Activated CD8-positive, alpha-beta memory T cell treated with anti-CD3 and anti-CD28 coated beads, Interleukin-2, amount 50 U/mL, for 1 hour (primary cell): ENCODE results near the gene SLC26A6.

Experiments used
- DNase-seq: peaks from one replicate; pipeline ENCODE4 v3.0.0-alpha.2; 2020; ENCODE audit errors: extremely low read depth

The SLC26A6 gene

GRCh38 chr3:48660800-48661400 is 25.6 kb upstream of the SLC26A6 start:
- no peak for DNase-seq

GRCh38 chr3:48656841-48657281 is 21.6 kb upstream of the SLC26A6 start:
- no peak for DNase-seq

DNA sequence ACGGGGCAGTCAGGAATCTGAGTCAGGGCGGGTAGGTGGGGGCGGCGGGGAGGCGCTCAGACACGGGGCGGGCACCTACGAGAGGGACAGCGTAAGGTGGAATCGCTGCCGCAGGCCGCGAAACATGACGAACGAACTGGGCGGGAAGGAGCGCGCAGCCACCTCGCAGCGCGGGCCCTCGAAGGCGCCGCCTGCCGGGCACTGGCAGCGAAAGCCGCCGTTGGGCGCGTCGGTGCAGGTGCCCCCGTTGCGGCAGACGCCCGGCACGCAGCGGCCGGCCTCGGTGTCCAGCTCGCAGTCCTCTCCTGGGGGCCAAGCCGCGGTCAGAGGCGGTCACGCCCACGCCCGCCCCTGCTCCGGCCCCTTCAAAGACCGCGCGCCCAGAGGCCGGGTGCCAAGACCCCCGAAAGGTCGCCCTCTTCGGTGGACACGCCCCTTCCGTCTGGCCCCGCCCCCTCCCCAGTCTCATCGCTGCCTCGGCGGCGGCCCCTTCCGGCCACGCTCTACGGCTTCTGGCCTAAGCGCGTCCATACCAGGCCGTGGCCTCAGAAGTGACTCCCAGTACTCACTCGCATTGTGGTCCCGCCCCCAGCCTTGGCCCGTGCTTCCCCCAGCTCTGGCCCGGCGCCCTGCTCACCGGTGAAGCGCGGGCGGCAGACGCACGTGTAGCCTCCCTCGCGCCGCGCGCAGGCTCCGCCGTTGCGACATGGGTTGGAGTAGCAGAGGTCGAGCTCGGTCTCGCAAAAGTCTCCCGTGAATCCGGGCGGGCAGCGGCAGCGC is 21.0 kb upstream of the SLC26A6 start:
- peak; percentile 57 for DNase-seq

DNA sequence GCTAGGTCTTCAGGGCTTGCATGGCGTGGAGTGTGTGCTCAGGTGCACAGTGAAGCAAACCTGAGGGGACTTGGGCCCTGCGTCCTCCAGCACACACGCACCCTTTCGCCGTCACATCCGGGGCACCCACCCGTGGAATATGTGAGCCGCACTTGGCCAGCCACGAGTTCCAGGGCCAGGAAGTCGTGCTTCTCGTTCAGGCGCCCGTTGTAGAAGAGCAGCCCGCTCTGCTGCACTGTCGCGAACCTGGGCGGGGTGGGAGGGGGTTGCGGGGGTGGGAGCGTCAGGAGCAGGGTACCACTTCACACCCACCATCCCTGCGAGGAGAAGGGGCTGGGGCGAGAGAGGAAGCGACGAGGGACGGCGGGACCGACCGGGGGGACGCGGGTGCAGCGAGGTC is 20.3 kb upstream of the SLC26A6 start:
- peak; percentile 25 for DNase-seq

GRCh38 chr3:48655063-48655462 is 19.8 kb upstream of the SLC26A6 start:
- DNase-seq = no peak

DNA sequence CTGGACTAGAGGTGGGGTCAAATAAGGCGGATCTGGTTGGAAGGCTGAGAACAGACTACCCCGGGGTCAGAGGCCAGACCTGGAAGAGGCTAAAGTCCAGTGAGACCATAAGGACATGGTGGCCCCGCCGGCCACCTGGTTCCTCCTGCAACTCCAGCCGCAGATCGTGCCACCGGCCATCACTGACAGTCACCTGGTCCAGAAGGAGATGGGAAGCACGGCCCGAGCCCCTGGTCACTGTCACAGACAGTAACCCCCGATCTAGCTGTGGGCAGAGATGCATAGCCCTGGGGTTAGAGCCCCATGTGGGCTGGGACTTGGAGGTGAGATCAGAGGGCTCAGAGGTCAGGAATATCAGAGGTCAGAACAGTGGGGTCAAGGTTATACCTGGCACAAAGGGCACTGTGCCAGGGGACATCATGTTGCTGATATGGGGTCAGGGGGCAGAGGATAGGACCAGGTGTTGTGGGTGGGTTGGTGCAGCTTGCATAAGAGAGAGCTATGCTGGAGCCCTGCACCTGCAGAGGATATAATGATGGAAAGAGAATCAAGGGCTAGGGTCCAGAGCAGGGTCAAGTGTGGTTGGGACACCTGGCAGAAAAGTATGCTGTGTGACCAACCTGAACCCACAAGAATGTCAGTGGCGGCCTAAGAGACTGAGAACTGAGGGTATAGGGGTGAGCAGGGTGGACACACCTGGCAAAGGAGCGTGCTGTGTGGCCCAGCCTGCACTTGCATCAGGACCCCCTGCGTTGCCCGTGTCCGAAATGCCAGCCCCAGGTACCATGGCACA is 17.9 kb upstream of the SLC26A6 start:
- no peak for DNase-seq

DNA sequence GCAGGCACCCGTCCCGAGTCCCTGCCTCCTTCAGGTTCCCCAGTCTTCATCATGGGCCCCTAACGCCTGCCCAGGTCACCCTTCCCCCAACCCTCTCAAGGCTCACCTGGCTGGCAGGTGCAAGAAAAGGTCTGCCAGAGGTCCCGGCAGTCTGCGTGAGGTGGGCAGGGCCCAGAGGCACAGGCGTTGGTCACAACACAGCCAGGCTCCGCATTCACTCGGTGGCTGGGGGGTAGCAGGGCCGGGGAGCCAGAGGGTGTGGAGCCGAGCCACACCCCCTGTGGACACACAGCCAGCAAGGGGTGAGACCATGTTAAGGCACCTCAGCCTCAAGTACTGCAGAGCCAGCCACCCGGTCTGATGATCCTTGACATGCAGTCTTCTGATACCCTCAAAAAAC is 16.5 kb upstream of the SLC26A6 start:
- no peak for DNase-seq

DNA sequence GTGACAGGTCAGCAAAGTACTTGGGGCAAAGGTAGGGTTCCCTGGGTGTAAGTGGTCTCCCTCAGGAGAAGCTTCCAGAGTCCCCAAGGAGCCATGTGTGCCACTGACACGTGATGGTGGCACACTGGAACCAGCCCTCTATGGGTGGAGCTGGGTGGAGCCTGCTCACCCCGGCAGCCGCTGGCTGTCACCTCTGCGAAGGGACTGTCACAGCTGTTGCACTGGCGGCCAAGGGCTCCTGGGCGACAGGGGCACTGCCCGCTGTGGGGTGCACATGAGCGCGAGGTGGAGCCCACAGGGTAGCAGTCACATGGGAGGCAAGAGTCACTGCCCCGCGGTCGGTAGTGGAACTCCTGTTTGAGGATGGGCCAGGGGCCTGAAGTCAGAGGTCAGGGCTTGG is 15.5 kb upstream of the SLC26A6 start:
- no peak for DNase-seq

GRCh38 chr3:48648188-48648850 is 13.1 kb upstream of the SLC26A6 start:
- DNase-seq = no peak

DNA sequence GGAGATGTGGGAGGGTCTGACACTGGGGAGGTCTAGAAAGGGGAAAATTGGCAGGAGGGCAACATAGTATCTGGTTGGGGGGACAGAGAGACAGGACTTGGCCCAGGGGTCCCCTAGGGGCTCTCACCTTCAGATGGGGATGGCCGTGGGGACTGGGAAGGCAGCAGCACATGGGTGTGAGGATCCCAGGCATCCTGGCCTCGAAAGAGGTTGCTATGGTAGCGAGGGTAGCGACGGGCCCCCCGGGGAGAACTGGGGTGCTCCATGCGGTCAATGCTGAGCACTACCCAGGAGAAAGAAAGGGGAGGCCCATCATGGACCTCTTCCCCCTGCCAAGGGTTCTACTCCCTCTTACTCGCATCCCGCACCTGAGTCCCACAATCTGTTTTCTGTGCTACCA is 12.5 kb upstream of the SLC26A6 start:
- DNase-seq = no peak

- no peak for DNase-seq
Measured at GRCh38 chr3:48644898-48645760, 9.9 kb upstream of the SLC26A6 start.

DNA sequence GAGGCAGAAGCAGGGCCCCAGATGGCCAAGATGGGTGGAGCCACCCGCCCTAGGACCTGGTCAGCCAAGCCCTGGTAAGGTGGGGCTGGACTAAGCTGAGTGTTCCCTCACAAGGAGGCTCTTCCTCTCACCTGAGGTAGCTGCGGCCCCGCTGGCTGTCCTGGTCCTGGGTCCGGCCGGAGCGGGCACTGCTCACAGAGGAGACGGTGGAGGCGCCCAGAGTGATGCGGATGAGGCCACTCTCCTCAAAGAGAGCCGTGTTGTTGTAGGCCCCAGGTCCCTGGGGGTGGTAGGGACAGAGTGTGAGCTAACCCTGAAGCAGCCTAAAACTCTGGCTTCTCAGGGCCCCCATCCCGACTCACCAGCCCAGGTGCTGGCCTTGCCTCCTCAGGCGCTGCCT is 7.3 kb upstream of the SLC26A6 start:
- DNase-seq = no peak

- DNase-seq = no peak
Measured at GRCh38 chr3:48641396-48641795, 6.1 kb upstream of the SLC26A6 start.

- no peak for DNase-seq
Measured at GRCh38 chr3:48639944-48640606, 4.8 kb upstream of the SLC26A6 start.

DNA sequence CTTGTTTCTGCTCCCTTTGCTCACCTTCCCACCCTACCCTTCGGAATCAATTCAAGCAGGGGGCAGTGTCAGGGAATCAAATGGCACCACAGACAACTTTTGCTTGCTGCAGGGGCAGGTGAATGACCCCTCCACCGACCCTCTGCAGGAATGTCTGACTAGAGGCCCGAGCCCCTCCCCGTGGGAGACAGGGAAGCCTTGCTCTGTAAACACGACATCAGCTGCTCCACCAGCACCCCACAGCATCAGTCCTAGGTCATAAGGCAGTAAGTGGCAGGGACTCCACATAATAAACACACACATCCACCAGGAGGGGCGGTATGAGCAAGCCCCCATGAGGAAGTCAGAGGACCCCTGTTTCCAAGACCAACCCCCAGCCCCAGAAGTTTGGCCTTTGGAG is 2.0 kb upstream of the SLC26A6 start:
- no peak for DNase-seq

- no peak for DNase-seq
Measured at GRCh38 chr3:48636149-48636655, 941 bp upstream of the SLC26A6 start.

GRCh38 chr3:48634661-48635221 is 520 bp downstream of the SLC26A6 start:
- DNase-seq = no peak

DNA sequence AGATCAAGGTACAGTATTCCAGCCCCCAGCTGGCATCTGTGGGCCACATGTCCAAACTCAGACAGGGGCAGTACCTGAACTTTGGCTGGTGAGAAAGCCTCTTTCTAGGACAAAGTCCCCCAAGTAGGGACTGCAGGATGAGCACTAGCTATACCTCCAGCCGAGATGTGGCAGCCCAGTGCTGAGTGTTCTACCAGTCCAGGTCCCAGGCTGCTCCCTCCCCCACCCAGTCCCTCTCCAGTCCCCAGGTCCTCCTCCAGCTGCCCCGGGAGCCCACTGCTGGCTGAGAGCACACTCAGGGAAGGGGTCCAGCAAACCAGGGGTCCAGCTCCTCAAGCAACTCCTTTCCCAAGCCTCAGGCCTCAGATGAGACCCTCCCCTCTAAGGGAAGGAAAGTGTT is 1.5 kb downstream of the SLC26A6 start:
- no peak for DNase-seq

GRCh38 chr3:48633256-48633655 is 2.0 kb downstream of the SLC26A6 start:
- DNase-seq = no peak
